Hindlimb muscle (tissue), 1 donor: Measurements from ENCODE around the gene DOCK4. TPM values are rescaled to one million over a fixed set of nuclear protein-coding genes. Genes with fewer than 3 reads are reported as not detected.
"Not testable (repeated sequence)": the region's sequence is repeated elsewhere in the genome, so short reads cannot be mapped to it uniquely, and the experiment has no call there.

Source experiments
- DNase-seq: peaks from one replicate; pipeline ENCODE4 v3.0.0-alpha.2; 2013
- polyA plus RNA-seq: library from polyadenylated mRNA; unstranded; fragments of 120-200 nt; gene quantifications from one replicate; pipeline ENCODE4 v1.2.1, GENCODE V29; 2013; ENCODE audit not compliant: insufficient read length

Gene DOCK4
- polyA plus RNA-seq, 1 donor = 10.6 TPM

DNA sequence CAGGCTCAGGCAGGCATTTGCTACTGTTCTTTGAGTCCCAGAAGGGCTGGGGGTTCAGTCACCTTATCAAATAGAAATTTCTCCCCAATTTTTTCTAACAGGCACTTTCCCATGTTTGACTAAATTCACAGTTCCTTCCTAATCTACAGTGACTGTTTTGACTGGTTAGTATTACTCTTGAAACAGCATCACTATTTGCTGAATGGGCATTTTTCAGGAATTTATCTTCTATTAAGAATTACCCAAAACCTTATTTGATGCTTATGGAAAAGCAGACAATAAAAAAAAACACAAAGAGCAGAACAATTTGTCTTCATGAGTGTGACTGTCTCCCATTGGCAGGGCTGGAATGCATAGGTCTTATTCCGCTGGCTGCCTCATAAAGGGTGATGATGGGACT lies 269.0 kb downstream of the DOCK4 start:
- no peak for DNase-seq

GRCh38 chr7:111933609-111934008 lies 272.6 kb downstream of the DOCK4 start:
- DNase-seq = no peak

- no peak for DNase-seq
Measured at GRCh38 chr7:111931958-111932357, 274.2 kb downstream of the DOCK4 start.

DNA sequence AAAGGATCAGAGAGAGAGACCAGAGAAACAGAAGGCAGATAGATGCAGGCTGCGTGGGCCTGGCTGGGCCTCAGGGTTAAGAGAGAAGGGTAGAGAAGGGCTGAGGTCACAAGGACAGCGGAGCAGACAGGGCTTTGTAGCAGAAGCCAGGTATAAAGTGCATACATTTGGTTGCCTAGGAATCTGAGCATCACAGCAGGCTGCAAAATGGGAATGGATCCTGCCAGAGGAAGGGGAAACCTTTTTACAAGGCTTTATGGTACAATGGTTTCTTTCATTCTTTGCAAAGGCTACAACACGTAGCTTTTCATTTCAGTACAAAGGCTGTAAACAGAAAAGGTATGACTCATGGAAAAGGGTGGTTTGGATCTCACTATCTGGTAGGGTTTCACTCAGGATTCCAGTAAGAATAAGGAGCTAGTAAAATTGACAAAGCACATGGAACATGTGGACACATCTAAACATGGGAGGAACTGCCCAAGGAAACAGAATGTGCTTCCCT lies 275.1 kb downstream of the DOCK4 start:
- DNase-seq = no peak

DNA sequence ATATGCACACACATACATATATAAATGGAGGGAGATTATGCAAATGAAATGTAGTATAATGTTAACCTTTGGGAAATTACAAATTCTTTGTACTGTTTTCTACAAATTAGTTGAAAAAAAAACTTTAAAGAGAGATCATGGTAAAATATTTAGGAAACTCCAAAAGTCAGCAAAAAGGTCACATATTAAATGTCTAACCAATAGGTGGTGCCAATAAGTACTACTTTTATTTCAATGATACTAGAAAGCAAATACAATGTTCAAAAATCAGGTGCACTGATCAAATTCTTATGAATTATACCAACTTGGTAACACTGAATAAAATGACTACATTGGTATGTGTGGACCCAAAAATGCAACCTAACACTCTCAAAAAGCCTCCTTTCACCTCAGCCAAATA lies 276.9 kb downstream of the DOCK4 start:
- DNase-seq = no peak

DNA sequence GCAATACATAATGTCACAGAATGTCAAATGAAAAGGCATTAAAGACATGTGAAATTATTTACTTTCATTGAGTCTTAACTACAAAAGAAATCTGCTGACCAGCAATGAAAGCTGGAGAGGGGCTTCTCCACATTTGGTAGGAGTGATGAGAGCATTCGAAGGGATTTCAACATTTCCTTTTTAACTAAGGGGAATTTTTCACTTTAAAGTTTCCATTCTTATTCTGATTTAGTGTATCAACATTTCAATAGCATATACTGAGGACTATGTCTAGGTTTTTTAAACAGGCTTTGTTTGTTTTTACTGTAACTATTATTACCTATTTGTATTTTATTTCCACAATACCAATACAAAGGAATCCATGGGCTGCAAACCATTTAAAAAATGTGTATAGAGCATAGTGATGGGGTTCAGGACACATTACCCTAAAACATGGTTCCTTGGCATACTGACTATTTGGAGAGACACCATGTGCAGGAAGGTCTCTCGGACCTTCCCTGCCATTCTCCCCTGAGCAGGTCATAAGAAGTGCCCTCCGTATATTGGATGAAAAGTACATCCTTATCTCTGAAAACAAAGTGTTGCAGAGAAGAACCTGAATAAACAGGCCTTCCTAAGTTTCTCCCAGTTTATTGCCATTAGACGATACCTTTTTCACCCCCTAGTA lies 278.7 kb downstream of the DOCK4 start:
- DNase-seq = no peak

GRCh38 chr7:111920329-111920728 lies 285.9 kb downstream of the DOCK4 start:
- no peak for DNase-seq

GRCh38 chr7:111919631-111920179 lies 286.5 kb downstream of the DOCK4 start:
- no peak for DNase-seq

GRCh38 chr7:111919164-111919563 lies 287.0 kb downstream of the DOCK4 start:
- no peak for DNase-seq

DNA sequence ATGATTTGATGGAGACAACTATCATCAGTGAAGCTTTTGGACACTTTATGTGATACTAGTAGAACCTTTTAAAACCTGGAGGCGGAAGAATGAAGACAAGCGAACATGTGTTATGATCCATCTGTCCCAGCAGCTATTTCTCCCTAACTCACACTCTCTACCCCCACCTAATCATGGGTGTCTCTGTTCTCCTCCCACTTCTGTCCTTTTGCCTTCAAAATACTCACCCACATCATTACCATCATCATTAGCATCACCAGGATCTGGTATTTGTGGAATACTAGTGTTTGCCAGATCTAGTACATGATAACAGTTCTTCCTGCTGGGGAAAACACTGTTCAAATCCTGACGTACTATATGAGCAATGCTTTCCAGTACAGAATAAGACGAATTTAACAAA lies 287.7 kb downstream of the DOCK4 start:
- no peak for DNase-seq

DNA sequence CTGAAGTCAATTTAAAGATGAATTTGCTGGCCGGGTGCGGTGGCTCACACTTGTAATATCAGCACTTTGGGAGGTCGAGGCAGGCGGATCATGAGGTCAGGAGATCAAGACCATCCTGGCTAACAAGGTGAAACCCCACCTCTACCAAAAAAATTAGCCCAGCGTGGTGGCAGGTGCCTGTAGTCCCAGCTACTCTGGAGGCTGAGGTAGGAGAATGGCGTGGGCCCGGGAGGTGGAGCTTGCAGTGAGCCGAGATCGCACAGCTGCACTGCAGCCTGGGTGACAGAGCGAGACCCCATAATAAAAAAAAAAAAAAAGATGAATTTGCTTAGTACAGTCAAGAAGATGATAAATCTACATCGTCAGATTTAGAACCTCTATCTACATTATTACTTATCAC lies 288.8 kb downstream of the DOCK4 start:
- not testable (repeated sequence) for DNase-seq

DNA sequence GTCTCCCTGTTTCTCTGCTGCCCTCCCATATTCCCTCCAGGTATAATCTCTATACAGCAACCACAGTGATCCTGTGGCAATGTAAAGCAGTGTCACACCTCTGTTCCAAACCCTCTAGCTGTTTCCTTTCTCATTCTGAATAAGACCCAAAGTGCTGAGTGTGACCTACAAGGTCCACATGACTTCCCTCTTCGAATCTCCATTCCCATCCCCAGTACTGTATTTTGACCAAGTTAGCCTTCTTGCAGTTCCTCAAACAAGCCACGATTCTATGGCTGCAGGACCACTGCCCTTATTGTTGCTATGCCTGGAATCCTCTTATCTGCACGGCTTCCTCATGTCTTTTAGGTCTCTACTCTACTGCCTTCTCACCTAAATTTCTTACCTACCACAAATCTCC lies 291.9 kb downstream of the DOCK4 start:
- DNase-seq = no peak

GRCh38 chr7:111911166-111911961 lies 294.8 kb downstream of the DOCK4 start:
- no peak for DNase-seq

- no peak for DNase-seq
Measured at GRCh38 chr7:111910656-111911055, 295.5 kb downstream of the DOCK4 start.

DNA sequence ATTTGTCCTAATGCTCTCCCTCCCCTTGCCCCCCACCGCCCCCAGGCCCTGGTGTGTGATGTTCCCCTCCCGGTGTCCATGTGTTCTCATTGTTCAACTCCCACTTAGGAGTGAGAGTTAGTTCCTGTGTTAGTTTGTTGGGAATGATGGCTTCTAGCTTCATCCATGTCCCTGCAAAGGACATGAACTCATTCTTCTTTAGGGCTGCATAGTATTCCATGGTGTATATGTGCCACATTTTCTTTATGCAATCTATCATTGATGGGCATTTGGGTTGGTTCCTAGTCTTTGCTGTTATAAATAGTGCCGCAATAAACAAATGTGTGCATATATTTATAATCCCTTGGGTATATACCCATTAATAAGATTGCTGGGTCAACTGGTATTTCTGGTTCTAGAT lies 297.5 kb downstream of the DOCK4 start:
- DNase-seq = not testable (repeated sequence)

DNA sequence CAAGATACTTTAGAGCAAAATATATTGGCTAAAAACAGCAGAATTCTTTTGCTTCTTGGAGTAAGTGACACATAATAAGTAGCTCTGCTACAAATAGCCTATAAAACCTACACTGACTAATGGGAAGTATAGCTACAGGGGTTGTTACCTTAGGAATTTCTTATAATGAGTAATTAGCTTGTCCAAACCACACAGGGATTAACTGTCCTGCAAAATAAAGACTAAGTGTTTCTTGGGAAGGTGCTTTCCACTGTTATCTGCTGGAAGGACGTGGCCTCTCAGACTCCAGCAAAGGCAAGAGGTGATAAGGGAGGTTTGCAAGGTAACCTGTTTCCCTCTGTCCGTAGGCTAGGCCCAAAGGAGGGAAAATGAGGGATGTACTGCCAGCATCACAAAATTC lies 302.4 kb downstream of the DOCK4 start:
- no peak for DNase-seq

DNA sequence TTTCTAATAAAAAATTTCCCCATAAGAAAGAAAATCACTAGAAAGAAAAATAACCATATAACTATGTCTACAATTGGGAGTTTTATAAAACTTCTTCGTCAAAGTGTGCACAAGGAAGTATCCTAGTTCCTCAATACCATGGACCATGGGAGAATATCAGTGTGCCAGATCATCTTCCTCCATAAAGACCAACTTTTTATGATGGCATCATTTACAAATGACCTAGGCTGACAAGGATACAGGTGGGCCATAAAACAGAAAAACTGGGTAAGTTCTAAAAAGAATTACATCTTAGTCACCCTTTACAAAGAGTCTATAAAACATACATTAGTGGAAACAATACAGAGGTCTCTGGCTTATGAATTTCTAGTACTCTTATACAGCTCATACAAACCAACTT lies 303.2 kb downstream of the DOCK4 start:
- no peak for DNase-seq

GRCh38 chr7:111900283-111900682 lies 305.9 kb downstream of the DOCK4 start:
- no peak for DNase-seq

DNA sequence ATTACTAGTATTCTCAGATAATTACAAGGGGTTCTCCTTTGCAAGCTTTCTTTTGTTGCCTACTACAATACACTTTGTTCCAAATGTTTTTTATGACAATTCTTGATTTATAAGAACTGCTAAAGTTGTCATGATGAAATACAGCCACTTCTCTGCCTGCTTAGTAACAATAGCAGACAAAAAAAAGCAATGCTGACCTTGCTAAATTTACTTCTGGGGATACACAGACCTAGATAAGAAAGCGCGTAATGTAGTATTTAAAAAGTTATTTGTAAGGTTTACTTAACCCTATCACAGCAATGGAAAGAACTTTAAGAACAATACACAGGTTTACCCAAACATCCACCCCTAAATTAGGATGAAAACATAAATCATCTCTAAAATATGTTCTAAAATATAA lies 311.1 kb downstream of the DOCK4 start:
- DNase-seq = no peak

- DNase-seq = no peak
Measured at GRCh38 chr7:111894518-111894917, 311.7 kb downstream of the DOCK4 start.

DNA sequence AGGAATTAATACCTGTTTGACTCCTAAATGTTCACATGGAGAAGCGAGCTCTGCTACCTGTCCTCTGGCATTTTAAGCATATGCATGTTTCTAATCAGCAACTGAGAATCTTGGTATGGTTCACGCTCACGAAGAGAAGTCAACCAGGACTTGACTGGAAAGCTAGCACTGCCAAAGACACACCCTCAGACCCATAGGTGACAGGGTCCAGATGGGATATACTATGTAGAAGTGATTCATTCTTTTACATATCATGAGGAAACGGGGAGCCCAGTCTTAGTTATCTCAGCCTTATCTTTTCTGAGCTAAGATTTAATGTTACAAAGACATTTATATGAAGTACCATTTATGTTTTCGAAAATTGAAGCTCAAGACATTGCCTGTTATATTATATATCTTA lies 313.0 kb downstream of the DOCK4 start:
- DNase-seq = no peak

GRCh38 chr7:111892588-111892987 lies 313.6 kb downstream of the DOCK4 start:
- DNase-seq = no peak

DNA sequence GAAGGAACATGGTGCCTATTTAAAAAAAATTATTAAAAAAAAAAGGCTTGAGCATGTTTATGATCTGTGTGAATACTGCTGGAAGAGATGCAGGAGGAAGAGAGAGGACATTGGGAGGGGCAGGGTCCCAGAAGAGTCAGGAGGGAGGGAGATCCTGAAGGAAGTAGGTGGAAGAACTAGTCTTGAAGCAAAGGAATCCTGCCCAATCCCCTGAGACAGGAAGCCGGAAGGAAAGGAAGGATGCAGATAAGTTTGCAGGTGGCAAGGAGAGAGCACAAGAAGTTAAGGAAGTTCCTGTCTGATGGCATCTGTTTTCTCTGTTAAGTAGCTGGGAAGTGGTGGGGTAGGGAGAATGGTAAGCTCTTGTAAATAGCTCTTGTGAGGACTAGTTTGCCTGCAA lies 318.5 kb downstream of the DOCK4 start:
- no peak for DNase-seq

GRCh38 chr7:111886233-111886632 lies 320.0 kb downstream of the DOCK4 start:
- no peak for DNase-seq
